DMS153 treated with DMSO at 0.1 percent for 48 hours (cell line): ENCODE results near the gene NECTIN1.

ENCODE experiments used
- DNase-seq: peaks from one replicate; lab custom pipeline; 2025; ENCODE audit not compliant: unreplicated experiment; lab: John Stamatoyannopoulos, UW

NECTIN1 gene

GRCh38 chr11:119676461-119677020 lies 52.5 kb downstream of the NECTIN1 start:
- DNase-seq = no peak

GRCh38 chr11:119673759-119674336 lies 55.2 kb downstream of the NECTIN1 start:
- no peak for DNase-seq

GRCh38 chr11:119673052-119673758 lies 55.8 kb downstream of the NECTIN1 start:
- no peak for DNase-seq

- DNase-seq = no peak
Observed at GRCh38 chr11:119672597-119672996, 56.4 kb downstream of the NECTIN1 start.

- DNase-seq = no peak
Observed at GRCh38 chr11:119671561-119672015, 57.4 kb downstream of the NECTIN1 start.

GRCh38 chr11:119671051-119671450 lies 57.9 kb downstream of the NECTIN1 start:
- no peak for DNase-seq

GRCh38 chr11:119669487-119669886 lies 59.5 kb downstream of the NECTIN1 start:
- DNase-seq = no peak

GRCh38 chr11:119668676-119669075 lies 60.3 kb downstream of the NECTIN1 start:
- no peak for DNase-seq

GRCh38 chr11:119666463-119667131 lies 62.4 kb downstream of the NECTIN1 start:
- peak; percentile 56 for DNase-seq

- no peak for DNase-seq
Observed at GRCh38 chr11:119666061-119666460, 62.9 kb downstream of the NECTIN1 start.

- no peak for DNase-seq
Observed at GRCh38 chr11:119664701-119665420, 64.1 kb downstream of the NECTIN1 start.

- peak; percentile 13 for DNase-seq
Observed at GRCh38 chr11:119664063-119664572, 64.9 kb downstream of the NECTIN1 start.

GRCh38 chr11:119663279-119663678 lies 65.7 kb downstream of the NECTIN1 start:
- no peak for DNase-seq

GRCh38 chr11:119661226-119661625 lies 67.8 kb downstream of the NECTIN1 start:
- no peak for DNase-seq

- no peak for DNase-seq
Observed at GRCh38 chr11:119659971-119660723, 68.9 kb downstream of the NECTIN1 start.

GRCh38 chr11:119652907-119653659 lies 75.9 kb downstream of the NECTIN1 start:
- no peak for DNase-seq

- no peak for DNase-seq
Observed at GRCh38 chr11:119651802-119652584, 77.0 kb downstream of the NECTIN1 start.

GRCh38 chr11:119650251-119650650 lies 78.7 kb downstream of the NECTIN1 start:
- no peak for DNase-seq

- DNase-seq = no peak
Observed at GRCh38 chr11:119647254-119647653, 81.7 kb downstream of the NECTIN1 start.
